T-cell (primary cell): ENCODE data around the gene ARHGAP9. TPM values are rescaled to one million over a fixed set of nuclear protein-coding genes. Genes with fewer than 3 reads are reported as not detected.

Experiments used
- ATAC-seq, 4 experiments: fragments of 200-7000 bp in 3 of 4; fragments of 150-1000 bp in 1 of 4; cut with Tn5 transposase; replicated peaks in 1 of 4; 1 replicate in 3 of 4; 2 replicates in 1 of 4; pipeline ENCODE4 v1.10.0; 2021; ENCODE audit warnings: moderate library complexity in 3 of 4, mild to moderate bottlenecking in 2 of 4, moderate number of reproducible peaks in 1 of 4
- CTCF ChIA-PET, 2 donors: fragments of 300-600 bp; sonication (Branson Sonifier 250); formaldehyde crosslinking; loops; one replicate each; lab custom pipeline; 2022; ENCODE audit warnings: antibody characterized with exemption in 2 of 2; lab: Charles Lee
- POLR2A ChIA-PET, 2 donors: fragments of 300-600 bp; sonication (Branson Sonifier 250); formaldehyde crosslinking; loops; one replicate each; lab custom pipeline; 2022; ENCODE audit warnings: antibody characterized with exemption in 2 of 2; lab: Charles Lee
- DNase-seq, 35 experiments: peaks; one replicate each; pipeline versions ENCODE4 v3.0.0 to v3.0.0-alpha.2; 2013 to 2023
- H3K27ac ChIP-seq: one replicate; pipeline ENCODE4 v1.5.1; 2013; ENCODE audit warnings: low read length
- H3K27me3 ChIP-seq, 2 experiments: replicated peaks in 1 of 2; 1 replicate in 1 of 2; 2 replicates in 1 of 2; pipeline versions ENCODE4 v1.6.1 to v1.7.0; 2013; ENCODE audit warnings: low read length in 1 of 2, mixed read lengths in 1 of 2; ENCODE audit not compliant: control insufficient read depth in 2 of 2, insufficient read depth in 2 of 2; ENCODE audit errors: extremely low read depth in 1 of 2
- H3K36me3 ChIP-seq, 2 donors: 1 replicate in 1 of 2; 2 replicates in 1 of 2; pipeline versions ENCODE4 v1.6.1 to v1.7.0; 2013; ENCODE audit warnings: low read length in 1 of 2; ENCODE audit not compliant: control insufficient read depth in 2 of 2, insufficient read depth in 1 of 2; ENCODE audit errors: extremely low read depth in 1 of 2
- H3K4me1 ChIP-seq, 2 experiments: 1 replicate in 1 of 2; 2 replicates in 1 of 2; pipeline versions ENCODE4 v1.6.1 to v1.7.0; 2013; ENCODE audit warnings: low read length in 2 of 2, mixed read lengths in 1 of 2; ENCODE audit not compliant: insufficient read depth in 2 of 2, control insufficient read depth in 1 of 2; ENCODE audit errors: extremely low read depth in 1 of 2
- H3K4me3 ChIP-seq, 2 donors: 1 replicate in 1 of 2; 2 replicates in 1 of 2; pipeline versions ENCODE4 v1.5.1 to v1.7.0; 2013; ENCODE audit warnings: mild to moderate bottlenecking in 2 of 2, low read length in 1 of 2, moderate library complexity in 1 of 2; ENCODE audit not compliant: control insufficient read depth in 1 of 2; ENCODE audit errors: extremely low read depth in 1 of 2
- H3K9me3 ChIP-seq: 2 replicates; pipeline ENCODE4 v1.7.0; 2013
- H3K27ac Mint-ChIP-seq, 2 donors: one replicate each; pipeline ENCODE4 v1.8.0; 2020 to 2021; ENCODE audit warnings: mild to moderate bottlenecking in 2 of 2, mixed read lengths in 2 of 2
- H3K27me3 Mint-ChIP-seq, 2 donors: one replicate each; pipeline ENCODE4 v1.8.0; 2021 to 2022; ENCODE audit warnings: mixed read lengths in 2 of 2
- H3K36me3 Mint-ChIP-seq: one replicate; pipeline ENCODE4 v1.8.0; 2021; ENCODE audit warnings: mixed read lengths
- H3K4me1 Mint-ChIP-seq, 3 donors: one replicate each; pipeline ENCODE4 v1.8.0; 2020 to 2022; ENCODE audit warnings: mixed read lengths in 3 of 3, mild to moderate bottlenecking in 1 of 3
- H3K4me3 Mint-ChIP-seq, 3 donors: one replicate each; pipeline ENCODE4 v1.8.0; 2020 to 2022; ENCODE audit warnings: mild to moderate bottlenecking in 3 of 3, mixed read lengths in 3 of 3, moderate library complexity in 3 of 3
- H3K9me3 Mint-ChIP-seq, 3 donors: one replicate each; pipeline ENCODE4 v1.8.0; 2020 to 2022; ENCODE audit warnings: mixed read lengths in 3 of 3
- WGBS: methylation state at CpG from one replicate; pipeline ENCODE4 v1.1.5; 2013; ENCODE audit warnings: missing lambda C conversion rate; ENCODE audit not compliant: insufficient coverage; 5-methylcytosine and 5-hydroxymethylcytosine counted together
- total RNA-seq, 35 experiments: library from RNA in 6 of 35; stranded (reverse) in 6 of 35; fragments of 120-200 nt in 1 of 35; gene quantifications; one replicate each; pipeline versions ENCODE4 v1.2.1 to v1.2.4 and lab custom pipeline; 2013 to 2026

The ARHGAP9 gene
- total RNA-seq, 5 donors from 2014 or later (not counting 1 experiment from before 2014, with no cell fraction given), result 198 to 413 (median 243) TPM

DNA sequence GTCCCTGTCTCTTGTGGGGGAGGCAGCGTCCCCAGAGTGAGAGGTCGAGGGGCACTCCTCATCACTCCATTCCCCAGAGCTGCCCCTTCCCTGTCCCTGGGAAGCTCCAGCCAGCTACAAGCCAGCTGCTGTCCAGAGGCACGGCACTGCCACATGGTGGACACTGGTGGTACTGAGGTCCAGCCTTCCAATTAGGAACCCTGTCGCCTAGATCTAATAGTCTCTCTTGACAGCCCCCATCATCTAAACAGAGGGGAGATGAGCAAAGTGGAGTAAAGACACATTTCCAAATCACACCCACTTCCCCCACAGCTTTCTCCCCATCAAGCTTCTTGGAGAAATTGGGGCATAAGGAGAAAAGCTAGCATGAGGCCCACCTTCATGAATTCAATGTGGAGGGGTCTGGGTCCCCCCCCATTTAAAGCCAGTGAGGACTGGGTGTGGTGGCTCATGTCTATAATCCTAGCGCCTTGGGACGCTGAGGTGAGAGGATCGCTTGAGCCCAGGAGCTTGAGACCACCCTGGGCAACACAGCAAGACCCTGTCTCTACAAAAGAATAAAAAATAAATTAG is 26.6 kb downstream of the ARHGAP9 start:
- ATAC-seq (peak in 1 of 4 experiments; percentile 39), DNase-seq (peak in 8 of 35 experiments; percentile 18 to 62 (median 37))
- Mint-ChIP-seq H3K27ac (no peak overlapping the region), H3K9me3 (no peaks in the 10 kb centered on the region), H3K36me3 (no peaks in the 10 kb centered on the region), H3K27me3 (peaks cover 0 to 1% of the 10 kb centered on the region in 2 donors), H3K4me3 (no peak overlapping the region), H3K4me1 (peaks cover 7 to 15% (median 8%) of the 10 kb centered on the region in 3 donors)
- Histone ChIP-seq H3K4me3 (no peak overlapping the region), H3K4me1 (peaks cover 0 to 10% of the 10 kb centered on the region in 2 experiments), H3K27me3 (peaks cover 0 to 33% of the 10 kb centered on the region in 2 experiments), H3K36me3 (no peaks in the 10 kb centered on the region), H3K27ac (no peak overlapping the region), H3K9me3 (no peaks in the 10 kb centered on the region)
- CTCF ChIA-PET, result interaction anchor here (0.6 to 2.1 kb wide), 6 partner anchors 23 to 1117 kb away, joined by 3 to 5 read pairs (median 4); no protein-coding TSS in a partner anchor
- WGBS, result no CpG with 5 or more reads among the region's 7 CpGs
- POLR2A ChIA-PET, result interaction anchor here in 1 of 2 donors (0.6 kb wide), 2 partner anchors 44 to 1079 kb away, joined by 3 to 4 read pairs; no protein-coding TSS in a partner anchor

DNA sequence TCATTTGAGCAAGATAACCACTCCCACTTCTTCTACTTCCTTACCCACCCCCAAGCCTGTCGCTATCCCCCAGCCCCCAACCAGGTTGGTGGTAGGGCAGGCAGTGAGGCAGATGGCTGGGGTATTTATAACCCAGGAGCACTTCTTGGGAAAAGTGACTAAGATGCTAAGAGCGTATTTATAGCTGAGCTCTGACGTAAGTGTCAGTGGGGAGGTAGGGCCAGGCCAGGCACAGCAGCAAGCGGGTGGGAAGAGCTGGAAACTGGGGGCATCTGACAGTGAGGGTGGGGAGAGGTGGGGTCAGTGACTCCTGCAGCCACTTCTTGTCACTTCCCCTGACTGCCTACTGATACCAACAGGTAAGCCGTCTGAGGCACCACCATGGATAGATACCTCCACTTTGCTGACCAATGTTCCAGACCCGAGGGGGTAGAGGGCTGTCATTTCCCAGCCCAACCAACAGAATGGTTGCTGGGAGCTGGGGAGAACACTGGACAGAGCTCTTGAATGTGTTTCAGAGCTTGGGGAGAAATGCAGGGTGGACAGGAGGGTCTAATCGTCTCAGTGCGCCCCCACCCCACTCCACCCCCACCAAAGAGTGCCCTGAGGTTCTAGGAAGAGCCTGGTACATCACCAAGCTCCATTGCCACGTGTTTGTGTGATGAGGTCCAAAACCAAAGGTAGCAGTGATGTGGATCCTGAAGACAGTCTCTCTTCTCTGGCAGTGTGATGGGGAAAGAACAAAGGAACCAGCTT is 27.3 kb downstream of the ARHGAP9 start:
- H3K9me3 Mint-ChIP-seq, result no peaks in the 10 kb centered on the region
- H3K27me3 Mint-ChIP-seq, result peaks cover 0 to 1% of the 10 kb centered on the region in 2 donors
- ChIA-PET CTCF (interaction anchor here (0.6 to 2.1 kb wide), 8 partner anchors 12 to 1116 kb away, joined by 3 to 10 read pairs (median 4); no protein-coding TSS in a partner anchor), POLR2A (interaction anchor here in 1 of 2 donors (0.6 kb wide), 2 partner anchors 43 to 1078 kb away, joined by 3 to 4 read pairs; no protein-coding TSS in a partner anchor)
- Histone ChIP-seq H3K27me3 (peaks cover 0 to 33% of the 10 kb centered on the region in 2 experiments), H3K4me3 (no peak overlapping the region), H3K36me3 (no peaks in the 10 kb centered on the region), H3K4me1 (peaks cover 0 to 10% of the 10 kb centered on the region in 2 experiments), H3K9me3 (no peaks in the 10 kb centered on the region), H3K27ac (no peak overlapping the region)
- ATAC-seq (no peak), DNase-seq (no peak)
- H3K4me3 Mint-ChIP-seq, result no peak overlapping the region
- 71% methylated on average over 2 of the region's 9 CpGs for WGBS
- no peaks in the 10 kb centered on the region for H3K36me3 Mint-ChIP-seq
- H3K4me1 Mint-ChIP-seq, result peaks cover 7 to 15% (median 8%) of the 10 kb centered on the region in 3 donors
- no peak overlapping the region for H3K27ac Mint-ChIP-seq

DNA sequence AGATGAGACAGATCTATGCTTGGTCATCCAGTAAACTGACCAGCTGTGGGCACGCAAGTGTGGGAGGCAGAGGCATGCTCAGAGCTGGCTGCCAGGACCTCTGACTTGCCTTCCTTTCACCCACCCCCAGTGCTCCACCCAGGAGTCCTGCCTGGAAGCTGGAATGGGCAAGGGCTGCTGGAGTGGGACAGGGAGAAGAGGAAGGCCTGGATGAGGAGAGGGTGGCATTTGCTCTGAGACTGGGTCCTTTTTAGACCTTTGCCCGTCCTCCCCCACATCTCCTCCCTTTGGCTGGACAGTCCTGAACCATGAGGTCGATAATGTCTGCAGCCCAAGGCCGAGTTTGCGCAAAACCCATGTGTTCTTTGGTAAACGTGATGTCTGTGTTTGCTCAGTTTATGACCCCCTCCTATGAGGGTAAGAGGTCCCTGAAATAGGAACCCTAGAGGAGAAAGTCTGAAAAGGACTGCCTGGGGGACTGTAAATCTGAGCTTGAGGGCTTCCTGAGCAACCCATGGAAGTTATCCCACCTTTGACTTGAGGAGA is 28.4 kb downstream of the ARHGAP9 start:
- Histone ChIP-seq H3K27ac (no peak overlapping the region), H3K36me3 (no peaks in the 10 kb centered on the region), H3K9me3 (no peaks in the 10 kb centered on the region), H3K4me3 (no peak overlapping the region), H3K4me1 (peaks cover 0 to 8% of the 10 kb centered on the region in 2 experiments), H3K27me3 (peaks cover 0 to 31% of the 10 kb centered on the region in 2 experiments)
- H3K4me1 Mint-ChIP-seq, result peaks cover 7 to 10% (median 8%) of the 10 kb centered on the region in 3 donors
- ChIA-PET POLR2A (no interaction called here), CTCF (interaction anchor here (0.6 to 2.1 kb wide), 5 partner anchors 8 to 143 kb away, joined by 3 to 10 read pairs (median 5); partner anchors contain the start of gene GLI1 (in 1 of the 2))
- H3K27me3 Mint-ChIP-seq, result peaks cover 0 to 1% of the 10 kb centered on the region in 2 donors
- H3K27ac Mint-ChIP-seq, result no peak overlapping the region
- H3K4me3 Mint-ChIP-seq, result no peak overlapping the region
- whole genome bisulfite sequencing, result 85% methylated on average over 4 of the region's 6 CpGs
- no peak for ATAC-seq
- no peaks in the 10 kb centered on the region for H3K9me3 Mint-ChIP-seq
- H3K36me3 Mint-ChIP-seq, result no peaks in the 10 kb centered on the region
- no peak for DNase-seq

DNA sequence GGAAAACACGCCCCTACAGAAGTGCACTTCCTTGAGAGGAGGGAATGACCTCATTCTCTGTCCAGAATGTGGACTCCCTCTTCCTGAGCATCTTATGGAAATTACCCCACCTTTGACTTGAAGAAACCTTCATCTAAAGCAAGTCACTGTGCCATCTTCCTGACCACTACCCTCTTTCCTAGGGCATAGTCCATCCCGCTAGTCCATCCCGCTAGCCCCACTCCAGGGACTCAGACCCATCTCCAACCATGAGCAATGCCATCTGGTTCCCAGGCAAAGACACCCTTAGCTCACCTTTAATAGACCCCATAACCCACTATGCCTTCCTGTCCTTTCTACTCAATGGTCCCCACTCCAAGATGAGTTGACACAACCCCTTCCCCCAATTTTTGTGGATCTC is 29.6 kb downstream of the ARHGAP9 start:
- H3K27me3 Mint-ChIP-seq, result no peaks in the 10 kb centered on the region
- ATAC-seq (no peak), DNase-seq (no peak)
- no peaks in the 10 kb centered on the region for H3K36me3 Mint-ChIP-seq
- H3K27me3 ChIP-seq, result peaks cover 0 to 24% of the 10 kb centered on the region in 2 experiments
- no peaks in the 10 kb centered on the region for H3K36me3 ChIP-seq
- no peak overlapping the region for H3K4me3 Mint-ChIP-seq
- H3K4me1 Mint-ChIP-seq, result no peaks in the 10 kb centered on the region
- H3K27ac ChIP-seq, result no peak overlapping the region
- H3K9me3 ChIP-seq, result no peaks in the 10 kb centered on the region
- no peaks in the 10 kb centered on the region for H3K4me1 ChIP-seq
- no peaks in the 10 kb centered on the region for H3K9me3 Mint-ChIP-seq
- H3K4me3 ChIP-seq, result no peak overlapping the region
- ChIA-PET CTCF (interaction anchor here (0.6 to 1.9 kb wide), 3 partner anchors 9 to 483 kb away, joined by 3 to 8 read pairs (median 5); partner anchors contain the start of gene GLI1 (in 1 of the 2)), POLR2A (no interaction called here)
- no peak overlapping the region for H3K27ac Mint-ChIP-seq
- WGBS, result 97% methylated on average over 2 of the region's 3 CpGs

DNA sequence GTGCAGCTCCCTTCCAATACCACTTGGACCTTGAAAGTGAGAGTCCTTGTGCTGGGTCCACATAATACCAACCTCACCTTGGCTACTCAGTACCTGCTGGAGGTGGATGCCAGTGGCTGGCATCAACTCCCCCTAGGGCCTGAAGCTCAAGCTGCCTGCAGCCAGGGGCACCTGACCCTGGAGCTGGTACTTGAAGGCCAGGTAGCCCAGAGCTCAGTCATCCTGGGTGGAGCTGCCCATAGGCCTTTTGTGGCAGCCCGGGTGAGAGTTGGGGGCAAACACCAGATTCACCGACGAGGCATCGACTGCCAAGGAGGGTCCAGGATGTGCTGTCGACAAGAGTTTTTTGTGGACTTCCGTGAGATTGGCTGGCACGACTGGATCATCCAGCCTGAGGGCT is 30.3 kb downstream of the ARHGAP9 start:
- Mint-ChIP-seq H3K9me3 (no peaks in the 10 kb centered on the region), H3K4me3 (no peak overlapping the region), H3K36me3 (no peaks in the 10 kb centered on the region), H3K27me3 (no peaks in the 10 kb centered on the region), H3K4me1 (no peaks in the 10 kb centered on the region), H3K27ac (no peak overlapping the region)
- no peak overlapping the region for H3K27ac ChIP-seq
- 97% methylated on average over 7 of the region's 7 CpGs for WGBS
- no peak overlapping the region for H3K4me3 ChIP-seq
- ChIA-PET POLR2A (interaction anchor here in 1 of 2 donors (0.6 kb wide), 1 partner anchor 22 kb away, joined by 3 read pairs; no protein-coding TSS in a partner anchor), CTCF (interaction anchor here in 1 of 2 donors (1.9 kb wide), 1 partner anchor 10 kb away, joined by 8 read pairs; the partner anchor contains the start of gene GLI1)
- peaks cover 0 to 18% of the 10 kb centered on the region in 2 experiments for H3K27me3 ChIP-seq
- H3K4me1 ChIP-seq, result no peaks in the 10 kb centered on the region
- H3K9me3 ChIP-seq, result no peaks in the 10 kb centered on the region
- no peak for ATAC-seq
- no peaks in the 10 kb centered on the region for H3K36me3 ChIP-seq
- no peak for DNase-seq

DNA sequence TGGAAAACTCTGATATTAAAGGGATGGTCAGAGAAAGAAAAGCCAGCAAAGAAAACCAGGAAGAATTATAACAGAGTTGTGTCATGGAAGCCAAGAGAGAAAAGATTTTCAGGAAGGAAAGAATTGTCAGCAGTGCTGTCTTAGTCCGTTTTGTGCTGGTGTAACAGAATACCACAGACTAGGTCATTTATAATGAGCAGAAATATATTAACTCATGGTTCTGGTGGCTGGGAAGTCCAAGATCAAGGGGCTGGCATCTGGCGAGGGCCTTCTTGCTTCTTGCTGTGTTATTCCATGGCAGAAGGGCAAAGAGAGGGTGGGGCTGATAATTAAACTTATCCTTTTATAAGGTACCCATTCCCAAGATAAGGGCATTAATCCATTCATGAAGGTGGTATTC is 31.0 kb downstream of the ARHGAP9 start:
- ChIA-PET CTCF (interaction anchor here in 1 of 2 donors (0.6 kb wide), 1 partner anchor 27 kb away, joined by 8 read pairs; no protein-coding TSS in a partner anchor), POLR2A (interaction anchor here in 1 of 2 donors (0.7 kb wide), 1 partner anchor 8 kb away, joined by 7 read pairs; no protein-coding TSS in a partner anchor)
- Mint-ChIP-seq H3K27me3 (no peaks in the 10 kb centered on the region), H3K4me1 (no peaks in the 10 kb centered on the region), H3K36me3 (no peaks in the 10 kb centered on the region), H3K4me3 (no peak overlapping the region), H3K9me3 (no peaks in the 10 kb centered on the region), H3K27ac (no peak overlapping the region)
- ATAC-seq (no peak), DNase-seq (no peak)
- H3K4me1 ChIP-seq, result no peaks in the 10 kb centered on the region
- no peak overlapping the region for H3K27ac ChIP-seq
- WGBS, result no CpG with 5 or more reads among the region's 2 CpGs
- no peak overlapping the region for H3K4me3 ChIP-seq
- H3K36me3 ChIP-seq, result no peaks in the 10 kb centered on the region
- H3K27me3 ChIP-seq, result peaks cover 0 to 18% of the 10 kb centered on the region in 2 experiments
- no peaks in the 10 kb centered on the region for H3K9me3 ChIP-seq
